Measurements from ENCODE around the gene PILRA.
A peak's percentile ranks its signal among the peaks of the same experiment; 100 is the strongest.
"Not testable (repeated sequence)": the region's sequence is repeated elsewhere in the genome, so short reads cannot be mapped to it uniquely, and the experiment has no call there.

The PILRA gene

GRCh38 chr7:100369105-100369504 is 4.2 kb upstream of the PILRA start:
- peaks cover 13% of the 10 kb centered on the region for H3K36me3 ChIP-seq (ENCODE audit: control insufficient read depth, insufficient read depth, low read length)
- no peak overlapping the region for H3K27ac ChIP-seq (ENCODE audit: low read depth, low read length)
- peaks cover 31% of the 10 kb centered on the region for H3K4me1 ChIP-seq (ENCODE audit: control insufficient read depth, insufficient read depth, low read length)
- no peaks in the 10 kb centered on the region for H3K9me3 ChIP-seq (ENCODE audit: control insufficient read depth, insufficient read depth, low read depth, low read length)
- H3K4me3 ChIP-seq (ENCODE audit: low read depth, low read length), result no peak overlapping the region
- no peak overlapping the region for H3K9ac ChIP-seq (ENCODE audit: low read length)
- H3K27me3 ChIP-seq (ENCODE audit: control insufficient read depth, insufficient read depth, low read length), result no peaks in the 10 kb centered on the region

GRCh38 chr7:100370303-100370702 is 3.0 kb upstream of the PILRA start:
- no peaks in the 10 kb centered on the region for H3K27me3 ChIP-seq (ENCODE audit: control insufficient read depth, insufficient read depth, low read length)
- peaks cover 38% of the 10 kb centered on the region for H3K4me1 ChIP-seq (ENCODE audit: control insufficient read depth, insufficient read depth, low read length)
- H3K27ac ChIP-seq (ENCODE audit: low read depth, low read length), result no peak overlapping the region
- H3K4me3 ChIP-seq (ENCODE audit: low read depth, low read length), result no peak overlapping the region
- no peak overlapping the region for H3K9ac ChIP-seq (ENCODE audit: low read length)
- H3K36me3 ChIP-seq (ENCODE audit: control insufficient read depth, insufficient read depth, low read length), result peaks cover 10% of the 10 kb centered on the region
- no peaks in the 10 kb centered on the region for H3K9me3 ChIP-seq (ENCODE audit: control insufficient read depth, insufficient read depth, low read depth, low read length)

- Histone ChIP-seq H3K9ac (ENCODE audit: low read length) (no peak overlapping the region), H3K4me3 (ENCODE audit: low read depth, low read length) (no peak overlapping the region)
Observed at GRCh38 chr7:100370746-100371145, 2.5 kb upstream of the PILRA start.

GRCh38 chr7:100371561-100372171 is 1.6 kb upstream of the PILRA start:
- Histone ChIP-seq H3K4me1 (ENCODE audit: control insufficient read depth, insufficient read depth, low read length) (peaks cover 33% of the 10 kb centered on the region), H3K4me3 (ENCODE audit: low read depth, low read length) (no peak overlapping the region), H3K9ac (ENCODE audit: low read length) (no peak overlapping the region), H3K27me3 (ENCODE audit: control insufficient read depth, insufficient read depth, low read length) (no peaks in the 10 kb centered on the region), H3K36me3 (ENCODE audit: control insufficient read depth, insufficient read depth, low read length) (peaks cover 10% of the 10 kb centered on the region), H3K9me3 (ENCODE audit: control insufficient read depth, insufficient read depth, low read depth, low read length) (no peaks in the 10 kb centered on the region), H3K27ac (ENCODE audit: low read depth, low read length) (no peak overlapping the region)

More at GRCh38 chr7:100370746-100371145, 2.5 kb upstream of the PILRA start:
- Histone ChIP-seq H3K4me1 (ENCODE audit: control insufficient read depth, insufficient read depth, low read length) (peaks cover 38% of the 10 kb centered on the region), H3K27me3 (ENCODE audit: control insufficient read depth, insufficient read depth, low read length) (no peaks in the 10 kb centered on the region), H3K9me3 (ENCODE audit: control insufficient read depth, insufficient read depth, low read depth, low read length) (no peaks in the 10 kb centered on the region), H3K27ac (ENCODE audit: low read depth, low read length) (0 out of 2 replicates have a peak overlapping the region, but pooled peaks have one; percentile 22), H3K36me3 (ENCODE audit: control insufficient read depth, insufficient read depth, low read length) (peaks cover 10% of the 10 kb centered on the region)

- H3K4me1 ChIP-seq (ENCODE audit: control insufficient read depth, insufficient read depth, low read length), result peaks cover 31% of the 10 kb centered on the region
- no peaks in the 10 kb centered on the region for H3K27me3 ChIP-seq (ENCODE audit: control insufficient read depth, insufficient read depth, low read length)
- no peaks in the 10 kb centered on the region for H3K9me3 ChIP-seq (ENCODE audit: control insufficient read depth, insufficient read depth, low read depth, low read length)
- H3K4me3 ChIP-seq (ENCODE audit: low read depth, low read length), result no peak overlapping the region
- peaks cover 7% of the 10 kb centered on the region for H3K36me3 ChIP-seq (ENCODE audit: control insufficient read depth, insufficient read depth, low read length)
- H3K27ac ChIP-seq (ENCODE audit: low read depth, low read length), result no peak overlapping the region
- H3K9ac ChIP-seq (ENCODE audit: low read length), result no peak overlapping the region
Observed at GRCh38 chr7:100372256-100372655, 1.0 kb upstream of the PILRA start.

- H3K4me1 ChIP-seq (ENCODE audit: control insufficient read depth, insufficient read depth, low read length), result peaks cover 31% of the 10 kb centered on the region
- no peak overlapping the region for H3K4me3 ChIP-seq (ENCODE audit: low read depth, low read length)
- no peak overlapping the region for H3K27ac ChIP-seq (ENCODE audit: low read depth, low read length)
- no peak overlapping the region for H3K9ac ChIP-seq (ENCODE audit: low read length)
- H3K9me3 ChIP-seq (ENCODE audit: control insufficient read depth, insufficient read depth, low read depth, low read length), result no peaks in the 10 kb centered on the region
- H3K36me3 ChIP-seq (ENCODE audit: control insufficient read depth, insufficient read depth, low read length), result peaks cover 3% of the 10 kb centered on the region; the same call in 1 of the 2 replicates
- no peaks in the 10 kb centered on the region for H3K27me3 ChIP-seq (ENCODE audit: control insufficient read depth, insufficient read depth, low read length)
Observed at GRCh38 chr7:100372694-100373093, 593 bp upstream of the PILRA start.

- H3K9ac ChIP-seq (ENCODE audit: low read length); H3K36me3 ChIP-seq (ENCODE audit: control insufficient read depth, insufficient read depth, low read length); H3K27me3 ChIP-seq (ENCODE audit: control insufficient read depth, insufficient read depth, low read length); H3K27ac ChIP-seq (ENCODE audit: low read depth, low read length); H3K4me3 ChIP-seq (ENCODE audit: low read depth, low read length); H3K9me3 ChIP-seq (ENCODE audit: control insufficient read depth, insufficient read depth, low read depth, low read length): not testable (repeated sequence)
- H3K4me1 ChIP-seq (ENCODE audit: control insufficient read depth, insufficient read depth, low read length), result peaks cover 31% of the 10 kb centered on the region
Observed at GRCh38 chr7:100373870-100374598, 747 bp downstream of the PILRA start.

GRCh38 chr7:100374601-100375000 is 1.3 kb downstream of the PILRA start:
- H3K27me3 ChIP-seq (ENCODE audit: control insufficient read depth, insufficient read depth, low read length), result no peaks in the 10 kb centered on the region
- peaks cover 3% of the 10 kb centered on the region; the same call in 1 of the 2 replicates for H3K36me3 ChIP-seq (ENCODE audit: control insufficient read depth, insufficient read depth, low read length)
- H3K9me3 ChIP-seq (ENCODE audit: control insufficient read depth, insufficient read depth, low read depth, low read length), result no peaks in the 10 kb centered on the region
- H3K27ac ChIP-seq (ENCODE audit: low read depth, low read length), result no peak overlapping the region
- H3K9ac ChIP-seq (ENCODE audit: low read length), result no peak overlapping the region
- no peak overlapping the region for H3K4me3 ChIP-seq (ENCODE audit: low read depth, low read length)
- peaks cover 31% of the 10 kb centered on the region for H3K4me1 ChIP-seq (ENCODE audit: control insufficient read depth, insufficient read depth, low read length)

GRCh38 chr7:100376066-100376465 is 2.8 kb downstream of the PILRA start:
- no peak overlapping the region for H3K27ac ChIP-seq (ENCODE audit: low read depth, low read length)
- H3K9ac ChIP-seq (ENCODE audit: low read length), result no peak overlapping the region
- no peaks in the 10 kb centered on the region for H3K27me3 ChIP-seq (ENCODE audit: control insufficient read depth, insufficient read depth, low read length)
- peaks cover 3% of the 10 kb centered on the region; the same call in 1 of the 2 replicates for H3K36me3 ChIP-seq (ENCODE audit: control insufficient read depth, insufficient read depth, low read length)
- no peak overlapping the region for H3K4me3 ChIP-seq (ENCODE audit: low read depth, low read length)
- peaks cover 17% of the 10 kb centered on the region for H3K4me1 ChIP-seq (ENCODE audit: control insufficient read depth, insufficient read depth, low read length)
- no peaks in the 10 kb centered on the region for H3K9me3 ChIP-seq (ENCODE audit: control insufficient read depth, insufficient read depth, low read depth, low read length)

- peaks cover 3% of the 10 kb centered on the region; the same call in 1 of the 2 replicates for H3K36me3 ChIP-seq (ENCODE audit: control insufficient read depth, insufficient read depth, low read length)
- no peak overlapping the region for H3K9ac ChIP-seq (ENCODE audit: low read length)
- H3K4me3 ChIP-seq (ENCODE audit: low read depth, low read length), result no peak overlapping the region
- H3K27ac ChIP-seq (ENCODE audit: low read depth, low read length), result no peak overlapping the region
- no peaks in the 10 kb centered on the region for H3K27me3 ChIP-seq (ENCODE audit: control insufficient read depth, insufficient read depth, low read length)
- no peaks in the 10 kb centered on the region for H3K9me3 ChIP-seq (ENCODE audit: control insufficient read depth, insufficient read depth, low read depth, low read length)
- peaks cover 8% of the 10 kb centered on the region for H3K4me1 ChIP-seq (ENCODE audit: control insufficient read depth, insufficient read depth, low read length)
Observed at GRCh38 chr7:100378114-100378755, 4.9 kb downstream of the PILRA start.

GRCh38 chr7:100380196-100380595 is 6.9 kb downstream of the PILRA start:
- Histone ChIP-seq H3K36me3 (ENCODE audit: control insufficient read depth, insufficient read depth, low read length) (peaks cover under 1% of the 10 kb centered on the region; the same call in 1 of the 2 replicates), H3K9me3 (ENCODE audit: control insufficient read depth, insufficient read depth, low read depth, low read length) (no peaks in the 10 kb centered on the region), H3K9ac (ENCODE audit: low read length) (no peak overlapping the region), H3K27ac (ENCODE audit: low read depth, low read length) (no peak overlapping the region), H3K27me3 (ENCODE audit: control insufficient read depth, insufficient read depth, low read length) (no peaks in the 10 kb centered on the region), H3K4me1 (ENCODE audit: control insufficient read depth, insufficient read depth, low read length) (no peaks in the 10 kb centered on the region), H3K4me3 (ENCODE audit: low read depth, low read length) (no peak overlapping the region)
